Uterus (tissue), 2 donors: Measurements from ENCODE around the gene CYP1A2.

Experiments used
- POLR2A ChIP-seq, 2 donors: fragments of 450-650 bp; IDR thresholded peaks; one replicate each; pipeline ENCODE4 v1.6.1; 2016; ENCODE audit warnings: antibody characterized with exemption in 2 of 2, mild to moderate bottlenecking in 1 of 2, moderate library complexity in 1 of 2
- TF ChIP-seq, protein P1 (sequence below), 4 experiments: fragments of 200-600 bp in 2 of 4; fragments of 450-650 bp in 2 of 4; sonication (generic) in 2 of 4; IDR thresholded peaks; one replicate each; pipeline ENCODE4 v1.5.1; 2016 to 2019; ENCODE audit warnings: antibody characterized with exemption in 4 of 4, mild to moderate bottlenecking in 2 of 4, moderate library complexity in 1 of 4

DNA sequence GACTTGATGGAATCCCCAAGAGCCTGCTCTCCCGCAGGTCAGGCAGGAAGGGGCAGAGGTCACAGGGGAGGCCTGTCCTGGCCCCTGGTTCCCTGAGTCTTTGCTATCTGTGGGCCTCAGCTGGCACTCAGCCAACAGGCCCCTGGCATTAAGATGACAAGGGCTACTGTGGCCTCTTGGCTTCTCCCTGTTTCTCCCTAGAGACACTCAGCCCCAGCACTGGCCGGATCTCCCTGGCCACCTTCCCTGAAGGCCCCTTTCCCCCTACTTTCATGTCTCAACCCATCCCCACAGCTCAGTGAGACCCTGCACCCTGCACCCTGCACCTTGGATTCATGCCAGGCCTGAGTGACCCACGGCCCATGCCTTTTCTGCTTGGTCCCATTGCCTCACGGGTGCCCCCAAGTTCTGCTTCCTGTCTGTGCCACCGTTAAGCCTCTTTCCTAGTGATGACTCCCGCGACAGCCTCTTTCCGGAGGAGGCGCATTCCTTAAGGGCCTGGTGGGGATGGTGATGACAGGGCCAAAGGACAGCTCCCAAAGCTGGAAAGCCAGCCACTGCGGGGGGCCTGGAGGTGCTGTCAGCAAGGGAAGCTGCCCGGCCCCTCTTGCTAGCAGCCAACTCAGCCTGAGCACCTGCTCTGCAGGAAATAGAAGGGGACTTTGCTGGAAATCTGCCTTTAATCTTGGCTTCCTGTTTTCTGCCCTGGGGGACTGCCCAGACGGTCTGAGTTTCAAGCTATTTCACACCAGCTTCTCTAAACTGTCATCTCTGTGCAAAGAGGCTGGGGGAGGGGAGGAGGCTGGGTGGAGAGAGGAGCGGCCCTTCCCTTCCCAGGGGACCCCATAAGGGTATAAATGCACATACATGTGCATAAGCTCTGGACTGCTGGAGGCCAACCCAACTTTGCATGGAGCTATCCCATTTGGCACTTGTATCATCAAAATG lies 28.4 kb downstream of the CYP1A2 start:
- TF ChIP-seq, protein P1, sequence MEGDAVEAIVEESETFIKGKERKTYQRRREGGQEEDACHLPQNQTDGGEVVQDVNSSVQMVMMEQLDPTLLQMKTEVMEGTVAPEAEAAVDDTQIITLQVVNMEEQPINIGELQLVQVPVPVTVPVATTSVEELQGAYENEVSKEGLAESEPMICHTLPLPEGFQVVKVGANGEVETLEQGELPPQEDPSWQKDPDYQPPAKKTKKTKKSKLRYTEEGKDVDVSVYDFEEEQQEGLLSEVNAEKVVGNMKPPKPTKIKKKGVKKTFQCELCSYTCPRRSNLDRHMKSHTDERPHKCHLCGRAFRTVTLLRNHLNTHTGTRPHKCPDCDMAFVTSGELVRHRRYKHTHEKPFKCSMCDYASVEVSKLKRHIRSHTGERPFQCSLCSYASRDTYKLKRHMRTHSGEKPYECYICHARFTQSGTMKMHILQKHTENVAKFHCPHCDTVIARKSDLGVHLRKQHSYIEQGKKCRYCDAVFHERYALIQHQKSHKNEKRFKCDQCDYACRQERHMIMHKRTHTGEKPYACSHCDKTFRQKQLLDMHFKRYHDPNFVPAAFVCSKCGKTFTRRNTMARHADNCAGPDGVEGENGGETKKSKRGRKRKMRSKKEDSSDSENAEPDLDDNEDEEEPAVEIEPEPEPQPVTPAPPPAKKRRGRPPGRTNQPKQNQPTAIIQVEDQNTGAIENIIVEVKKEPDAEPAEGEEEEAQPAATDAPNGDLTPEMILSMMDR (IDR thresholded peaks at IDR 0.05) = no peak
- TF ChIP-seq POLR2A (IDR thresholded peaks at IDR 0.05) = no peak
